Upper lobe of left lung (tissue), 4 donors: ENCODE results near the gene SNRPA1.
"Not testable (repeated sequence)": the region's sequence is repeated elsewhere in the genome, so short reads cannot be mapped to it uniquely, and the experiment has no call there.

Experiments
- EP300 ChIP-seq, 4 donors: sonication (generic); formaldehyde crosslinking; IDR thresholded peaks; one replicate each; pipeline ENCODE4 v1.5.1; 2017; ENCODE audit warnings: antibody characterized with exemption in 4 of 4, control low read depth in 2 of 4
- POLR2A ChIP-seq, 4 donors: fragments of 450-650 bp; IDR thresholded peaks; one replicate each; pipeline ENCODE4 v1.5.1; 2016 to 2017; ENCODE audit warnings: antibody characterized with exemption in 4 of 4, mild to moderate bottlenecking in 2 of 4
- POLR2AphosphoS5 ChIP-seq, 2 donors: sonication (generic); formaldehyde crosslinking; IDR thresholded peaks; one replicate each; pipeline ENCODE4 v1.5.1; 2017; ENCODE audit warnings: antibody characterized with exemption in 2 of 2
- TF ChIP-seq, protein P1 (sequence below), 6 experiments: fragments of 450-650 bp in 4 of 6; fragments of 200-600 bp in 2 of 6; sonication (generic) in 2 of 6; IDR thresholded peaks; one replicate each; pipeline ENCODE4 v1.5.1; 2016 to 2019; ENCODE audit warnings: antibody characterized with exemption in 6 of 6

DNA sequence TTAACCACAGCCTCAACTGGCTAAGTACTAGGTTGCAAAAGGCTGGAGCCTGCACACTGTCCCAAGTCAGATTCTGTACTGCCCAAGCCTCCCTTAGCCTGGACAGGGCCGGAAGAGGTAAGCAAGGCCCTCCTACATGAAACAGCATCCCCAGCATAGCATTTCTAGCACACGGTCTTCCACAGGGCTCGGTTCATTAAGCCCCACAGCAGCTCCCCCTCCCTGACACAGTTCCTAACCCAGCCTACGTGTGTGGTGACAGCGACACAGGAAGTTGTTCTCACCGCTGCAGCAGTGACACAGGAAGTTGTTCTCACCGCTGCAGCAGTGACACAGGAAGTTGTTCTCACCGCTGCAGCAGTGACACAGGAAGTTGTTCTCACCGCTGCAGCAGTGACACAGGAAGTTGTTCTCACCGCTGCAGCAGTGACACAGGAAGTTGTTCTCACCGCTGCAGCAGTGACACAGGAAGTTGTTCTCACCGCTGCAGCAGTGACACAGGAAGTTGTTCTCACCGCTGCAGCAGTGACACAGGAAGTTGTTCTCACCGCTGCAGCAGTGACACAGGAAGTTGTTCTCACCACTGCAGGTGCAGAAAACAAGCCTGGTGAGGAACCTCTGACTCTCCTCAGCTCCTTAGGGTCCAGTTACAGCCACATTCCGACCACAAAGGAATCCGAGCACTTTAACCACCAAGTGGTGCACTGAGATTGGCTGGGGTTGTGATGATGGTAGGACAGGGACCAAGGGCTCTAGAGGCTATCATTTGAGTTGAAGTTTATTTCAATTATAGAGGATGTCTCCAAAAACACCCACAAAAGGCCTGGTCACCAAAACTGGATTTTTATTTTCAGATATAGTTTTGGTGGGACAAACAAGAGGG is 39.1 kb upstream of the SNRPA1 start:
- not testable (repeated sequence) for TF ChIP-seq POLR2AphosphoS5, EP300, POLR2A (IDR thresholded peaks at IDR 0.05)
- TF ChIP-seq, protein P1, sequence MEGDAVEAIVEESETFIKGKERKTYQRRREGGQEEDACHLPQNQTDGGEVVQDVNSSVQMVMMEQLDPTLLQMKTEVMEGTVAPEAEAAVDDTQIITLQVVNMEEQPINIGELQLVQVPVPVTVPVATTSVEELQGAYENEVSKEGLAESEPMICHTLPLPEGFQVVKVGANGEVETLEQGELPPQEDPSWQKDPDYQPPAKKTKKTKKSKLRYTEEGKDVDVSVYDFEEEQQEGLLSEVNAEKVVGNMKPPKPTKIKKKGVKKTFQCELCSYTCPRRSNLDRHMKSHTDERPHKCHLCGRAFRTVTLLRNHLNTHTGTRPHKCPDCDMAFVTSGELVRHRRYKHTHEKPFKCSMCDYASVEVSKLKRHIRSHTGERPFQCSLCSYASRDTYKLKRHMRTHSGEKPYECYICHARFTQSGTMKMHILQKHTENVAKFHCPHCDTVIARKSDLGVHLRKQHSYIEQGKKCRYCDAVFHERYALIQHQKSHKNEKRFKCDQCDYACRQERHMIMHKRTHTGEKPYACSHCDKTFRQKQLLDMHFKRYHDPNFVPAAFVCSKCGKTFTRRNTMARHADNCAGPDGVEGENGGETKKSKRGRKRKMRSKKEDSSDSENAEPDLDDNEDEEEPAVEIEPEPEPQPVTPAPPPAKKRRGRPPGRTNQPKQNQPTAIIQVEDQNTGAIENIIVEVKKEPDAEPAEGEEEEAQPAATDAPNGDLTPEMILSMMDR (IDR thresholded peaks at IDR 0.05): not testable (repeated sequence)
